Measurements from ENCODE around the gene OR51V1. TPM values are rescaled to one million over a fixed set of nuclear protein-coding genes. Genes with fewer than 3 reads are reported as not detected.

Gene OR51V1
- total RNA-seq, 1 experiment from 2014 or later, result not detected

- Mint-ChIP-seq H3K27me3 (ENCODE audit: low read depth) (no peaks in the 10 kb centered on the region), H3K4me1 (peaks cover 3% of the 10 kb centered on the region; the same call in 1 of the 2 replicates), H3K27ac (no peak overlapping the region), H3K4me3 (no peak overlapping the region), H3K36me3 (peaks cover 20% of the 10 kb centered on the region), H3K9me3 (peaks cover 34% of the 10 kb centered on the region)
- ATAC-seq (no peak), DNase-seq (ENCODE audit: low spot score) (no peak)
- TF ChIP-seq SP1 (CRISPR knock-in tag; conservative IDR thresholded peaks at IDR 0.05) (no peak), AR (CRISPR knock-in tag; IDR thresholded peaks at IDR 0.05) (no peak)
- POLR2A ChIA-PET, result no interaction called here
- CTCF ChIA-PET, result no interaction called here
Measured at GRCh38 chr11:5223146-5223545, 22.7 kb upstream of the OR51V1 start.

GRCh38 chr11:5210376-5210885 is 9.9 kb upstream of the OR51V1 start:
- Mint-ChIP-seq H3K4me3 (no peak overlapping the region), H3K9me3 (peaks cover 3% of the 10 kb centered on the region; the same call in 1 of the 2 replicates), H3K36me3 (no peaks in the 10 kb centered on the region), H3K27ac (no peak overlapping the region), H3K27me3 (ENCODE audit: low read depth) (no peaks in the 10 kb centered on the region), H3K4me1 (peaks cover 11% of the 10 kb centered on the region)
- DNase-seq (ENCODE audit: low spot score), result no peak
- POLR2A ChIA-PET, result interaction anchor here (0.6 kb wide), 1 partner anchor 409 kb away, joined by 4 read pairs; no protein-coding TSS in a partner anchor
- ATAC-seq, result peak; percentile 76
- CTCF ChIA-PET, result interaction anchor here (1.1 to 1.3 kb wide), 2 partner anchors 81 to 597 kb away, joined by 3 to 6 read pairs; no protein-coding TSS in a partner anchor
- TF ChIP-seq SMAD3 (CRISPR knock-in tag; IDR thresholded peaks at IDR 0.05; ENCODE audit: borderline replicate concordance), result no peak
- TF ChIP-seq KAT7 (CRISPR knock-in tag; IDR thresholded peaks at IDR 0.05; ENCODE audit: borderline replicate concordance), result no peak
- no peak for TF ChIP-seq USF1 (CRISPR knock-in tag; IDR thresholded peaks at IDR 0.05)
- TF ChIP-seq ZBTB43 (CRISPR knock-in tag; IDR thresholded peaks at IDR 0.05), result no peak
- TF ChIP-seq ZNF232 (CRISPR knock-in tag; IDR thresholded peaks at IDR 0.05), result no peak
- no peak for TF ChIP-seq CBFB (CRISPR knock-in tag; IDR thresholded peaks at IDR 0.05; ENCODE audit: low read depth)
- TF ChIP-seq EMX1 (CRISPR knock-in tag; IDR thresholded peaks at IDR 0.05), result no peak
- no peak for TF ChIP-seq ATF2 (CRISPR knock-in tag; IDR thresholded peaks at IDR 0.05; ENCODE audit: borderline replicate concordance, low read depth)
- TF ChIP-seq ATF6 (CRISPR knock-in tag; IDR thresholded peaks at IDR 0.05), result no peak
- TF ChIP-seq ATF1 (CRISPR knock-in tag; IDR thresholded peaks at IDR 0.05), result no peak

GRCh38 chr11:5204787-5205186 is 4.3 kb upstream of the OR51V1 start:
- peak; percentile 95 for ATAC-seq
- Mint-ChIP-seq H3K27me3 (ENCODE audit: low read depth) (no peaks in the 10 kb centered on the region), H3K27ac (no peak overlapping the region), H3K9me3 (no peaks in the 10 kb centered on the region), H3K36me3 (no peaks in the 10 kb centered on the region), H3K4me1 (peaks cover 9% of the 10 kb centered on the region), H3K4me3 (no peak overlapping the region)
- DNase-seq (ENCODE audit: low spot score), result no peak
- no peak for TF ChIP-seq AR (CRISPR knock-in tag; IDR thresholded peaks at IDR 0.05)
- no peak for TF ChIP-seq FOXJ3 (CRISPR knock-in tag; IDR thresholded peaks at IDR 0.05; ENCODE audit: borderline replicate concordance)
- TF ChIP-seq ZNF317 (CRISPR knock-in tag; IDR thresholded peaks at IDR 0.05; ENCODE audit: borderline replicate concordance, low read depth), result no peak
- no peak for TF ChIP-seq CTCF (IDR thresholded peaks at IDR 0.05)
- no peak for TF ChIP-seq GTF2I (CRISPR knock-in tag; conservative IDR thresholded peaks at IDR 0.05)
- CTCF ChIA-PET, result no interaction called here
- POLR2A ChIA-PET, result no interaction called here

All from WTC11 (cell line).